Stimulated activated naive CD4-positive, alpha-beta T cell treated with Interleukin-2 at 50 U/mL for 16 hours (primary cell): ENCODE data around the gene TTC17.

Source experiments
- DNase-seq: peaks from one replicate; lab custom pipeline; 2025; lab: John Stamatoyannopoulos, UW

Gene TTC17

GRCh38 chr11:43537833-43538615 is 179.3 kb downstream of the TTC17 start:
- DNase-seq = no peak

GRCh38 chr11:43541993-43542392 is 183.3 kb downstream of the TTC17 start:
- no peak for DNase-seq

GRCh38 chr11:43542750-43543712 is 184.3 kb downstream of the TTC17 start:
- DNase-seq = no peak
